IMR-90 (cell line): ENCODE data around the gene STXBP2.

Source experiments
- CEBPB ChIP-seq: IDR thresholded peaks from 2 replicates; pipeline ENCODE4 v1.6.1; 2012; ENCODE audit warnings: low read depth, low read length, improper control_type of control experiment
- CTCF ChIP-seq: conservative IDR thresholded peaks from 2 replicates; pipeline ENCODE4 v1.5.1; 2012; ENCODE audit warnings: mild to moderate bottlenecking, low read depth, low read length, improper control_type of control experiment
- MAFK ChIP-seq: IDR thresholded peaks from 2 replicates; pipeline ENCODE4 v1.6.1; 2012; ENCODE audit warnings: low read depth, low read length, improper control_type of control experiment
- NFE2L2 ChIP-seq: fragments of 150-350 bp; IDR thresholded peaks from 2 replicates; pipeline ENCODE4 v1.6.1; 2016; ENCODE audit warnings: low read depth, mild to moderate bottlenecking, low read length
- RCOR1 ChIP-seq: IDR thresholded peaks from 2 replicates; pipeline ENCODE4 v1.6.1; 2012; ENCODE audit warnings: mild to moderate bottlenecking, low read length, improper control_type of control experiment; ENCODE audit not compliant: insufficient replicate concordance
- RFX5 ChIP-seq: IDR thresholded peaks from 2 replicates; pipeline ENCODE4 v1.8.0; 2012; ENCODE audit warnings: low read depth, mild to moderate bottlenecking, low read length, moderate library complexity
- SMC3 ChIP-seq: fragments of 150-350 bp; IDR thresholded peaks from 2 replicates; pipeline ENCODE4 v1.6.1; 2016; ENCODE audit warnings: low read depth, mild to moderate bottlenecking, antibody characterized with exemption, low read length, moderate library complexity
- USF2 ChIP-seq: fragments of 150-350 bp; IDR thresholded peaks from 2 replicates; pipeline ENCODE4 v1.6.1; 2017; ENCODE audit warnings: mild to moderate bottlenecking, antibody characterized with exemption, low read length, low read depth

- TF ChIP-seq RCOR1: no peak
- no peak for TF ChIP-seq CTCF
- no peak for TF ChIP-seq SMC3
- no peak for TF ChIP-seq CEBPB
- no peak for TF ChIP-seq MAFK
- TF ChIP-seq NFE2L2: no peak
- no peak for TF ChIP-seq USF2
- TF ChIP-seq RFX5: no peak
Measured at GRCh38 chr19:7624810-7625209, 12.1 kb upstream of the STXBP2 start.
